GM10266 (cell line): ENCODE results near the gene NCOA6.

ENCODE experiments used
- DNase-seq: peaks from one replicate; pipeline ENCODE4 v3.0.0; 2012; ENCODE audit errors: extremely low spot score
- TF ChIP-seq, protein P1 (sequence below): IDR thresholded peaks from 2 replicates; pipeline ENCODE4 v1.5.1; 2012; ENCODE audit warnings: mild to moderate bottlenecking, low read depth; ENCODE audit not compliant: control insufficient read depth, insufficient read depth; ENCODE audit errors: missing control alignments

Gene NCOA6

DNA sequence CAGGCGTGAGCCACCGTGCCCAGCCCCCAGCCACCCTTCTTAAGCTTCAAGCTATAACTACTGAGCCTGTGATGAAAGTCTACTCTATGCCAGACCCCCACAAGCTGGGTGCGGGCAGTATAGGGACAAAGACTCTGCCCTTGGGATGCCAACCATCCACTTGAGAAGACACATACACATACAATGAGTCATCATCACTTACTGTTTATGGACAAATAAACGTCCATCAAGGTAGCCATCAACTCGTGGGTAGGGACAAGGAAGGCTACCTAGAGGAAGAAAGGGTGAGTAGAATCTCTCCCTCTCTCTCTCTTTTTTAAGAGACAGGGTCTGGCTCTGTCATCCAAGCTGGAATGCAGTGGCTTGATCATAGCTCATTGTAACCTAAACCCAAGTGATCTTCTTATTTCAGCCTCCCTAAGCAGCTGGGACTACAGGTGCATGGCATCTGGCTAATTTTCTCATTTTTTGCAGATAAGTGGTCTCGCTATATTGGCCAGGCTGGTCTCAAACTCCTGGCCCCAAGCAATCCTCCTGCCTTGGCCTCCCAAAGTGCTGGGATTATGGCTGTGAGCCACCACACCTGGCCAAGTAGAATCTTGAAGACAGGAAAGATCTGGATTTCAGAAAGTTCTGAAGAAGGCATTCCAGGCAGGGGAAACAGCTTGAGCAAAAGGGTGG, 123.9 kb downstream of the NCOA6 start:
- TF ChIP-seq, protein P1, sequence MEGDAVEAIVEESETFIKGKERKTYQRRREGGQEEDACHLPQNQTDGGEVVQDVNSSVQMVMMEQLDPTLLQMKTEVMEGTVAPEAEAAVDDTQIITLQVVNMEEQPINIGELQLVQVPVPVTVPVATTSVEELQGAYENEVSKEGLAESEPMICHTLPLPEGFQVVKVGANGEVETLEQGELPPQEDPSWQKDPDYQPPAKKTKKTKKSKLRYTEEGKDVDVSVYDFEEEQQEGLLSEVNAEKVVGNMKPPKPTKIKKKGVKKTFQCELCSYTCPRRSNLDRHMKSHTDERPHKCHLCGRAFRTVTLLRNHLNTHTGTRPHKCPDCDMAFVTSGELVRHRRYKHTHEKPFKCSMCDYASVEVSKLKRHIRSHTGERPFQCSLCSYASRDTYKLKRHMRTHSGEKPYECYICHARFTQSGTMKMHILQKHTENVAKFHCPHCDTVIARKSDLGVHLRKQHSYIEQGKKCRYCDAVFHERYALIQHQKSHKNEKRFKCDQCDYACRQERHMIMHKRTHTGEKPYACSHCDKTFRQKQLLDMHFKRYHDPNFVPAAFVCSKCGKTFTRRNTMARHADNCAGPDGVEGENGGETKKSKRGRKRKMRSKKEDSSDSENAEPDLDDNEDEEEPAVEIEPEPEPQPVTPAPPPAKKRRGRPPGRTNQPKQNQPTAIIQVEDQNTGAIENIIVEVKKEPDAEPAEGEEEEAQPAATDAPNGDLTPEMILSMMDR = no peak
- no peak for DNase-seq

DNA sequence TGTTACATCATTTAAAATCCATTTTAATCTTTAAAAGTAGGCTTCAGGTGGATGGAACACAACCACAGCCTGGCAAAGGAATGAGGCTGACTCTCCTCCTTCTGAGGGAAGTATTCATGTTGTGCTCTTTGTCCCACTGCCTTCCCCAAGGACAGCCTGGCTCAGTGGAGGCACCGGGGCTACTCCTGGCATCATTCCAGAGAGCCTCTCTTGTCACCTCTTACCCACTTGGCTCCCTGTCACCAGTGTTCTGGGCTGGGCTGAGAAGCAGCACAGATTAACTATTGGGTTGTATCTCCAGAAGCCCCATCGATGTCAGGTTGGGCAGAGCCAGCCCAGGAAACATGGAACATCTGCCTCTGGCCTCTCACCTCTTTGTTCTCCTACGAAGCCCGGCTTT, 132.0 kb downstream of the NCOA6 start:
- no peak for DNase-seq
- TF ChIP-seq, protein P1 = no peak

DNA sequence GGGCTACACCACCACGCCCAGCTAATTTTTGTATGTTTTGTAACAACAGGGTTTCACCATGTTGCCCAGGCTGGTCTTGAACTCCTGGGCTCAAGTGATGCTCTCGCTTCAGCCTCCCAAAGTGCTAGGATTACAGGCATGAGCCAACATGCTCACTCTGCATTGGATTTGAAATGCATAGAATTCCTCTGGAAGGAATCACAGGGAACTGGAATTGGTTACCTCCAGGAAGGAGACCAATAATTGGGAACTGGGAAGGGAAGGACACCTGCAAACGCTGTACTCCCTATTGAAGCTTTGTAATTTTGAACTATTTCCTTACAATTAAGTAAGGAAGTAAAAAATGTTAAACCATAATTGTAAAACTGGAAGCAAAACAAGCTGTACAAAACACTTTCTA, 133.6 kb downstream of the NCOA6 start:
- TF ChIP-seq, protein P1 = no peak
- no peak for DNase-seq

DNA sequence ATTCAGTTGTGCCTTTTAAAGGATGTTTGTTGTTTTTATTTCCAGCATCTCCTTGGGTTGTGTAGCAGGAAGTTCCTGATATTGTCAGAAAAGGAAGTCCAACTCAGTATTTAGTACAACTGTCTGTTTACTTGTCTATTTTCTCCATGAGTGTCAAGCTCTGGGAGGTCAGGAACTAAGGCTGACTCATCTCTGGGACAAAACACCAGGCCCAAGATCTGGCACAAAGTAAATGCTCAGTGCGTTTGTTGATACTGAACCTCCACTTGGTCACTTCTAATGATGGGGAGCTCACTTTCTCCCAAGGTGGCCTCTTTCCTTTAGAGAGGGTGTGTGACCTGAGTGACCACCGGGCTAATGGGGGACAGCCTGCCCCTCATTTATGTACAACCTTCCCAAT, 136.0 kb downstream of the NCOA6 start:
- DNase-seq = no peak

DNA sequence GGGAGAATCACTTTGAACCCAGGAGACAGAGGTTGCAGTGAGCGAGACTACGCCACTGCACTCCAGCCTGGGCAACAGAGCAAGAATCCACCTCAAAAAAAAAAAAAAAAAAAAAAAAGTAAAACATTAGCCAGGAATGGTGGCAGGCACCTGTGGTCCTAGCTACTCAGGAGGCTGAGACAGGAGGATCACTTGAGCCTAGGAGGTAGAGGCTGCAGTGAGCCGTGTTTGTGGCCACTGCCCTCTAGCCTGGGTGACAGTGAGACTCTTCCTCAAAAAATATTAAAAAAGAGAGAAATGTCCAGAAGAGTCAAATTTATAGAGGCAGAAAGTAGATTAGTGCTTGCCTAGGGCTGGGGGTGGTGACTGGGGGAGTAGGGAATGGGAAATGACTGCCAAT, 141.8 kb downstream of the NCOA6 start:
- TF ChIP-seq, protein P1 = no peak
- no peak for DNase-seq

More for the DNA sequence above, 136.0 kb downstream of the NCOA6 start:
- TF ChIP-seq, protein P1 = no peak

DNA sequence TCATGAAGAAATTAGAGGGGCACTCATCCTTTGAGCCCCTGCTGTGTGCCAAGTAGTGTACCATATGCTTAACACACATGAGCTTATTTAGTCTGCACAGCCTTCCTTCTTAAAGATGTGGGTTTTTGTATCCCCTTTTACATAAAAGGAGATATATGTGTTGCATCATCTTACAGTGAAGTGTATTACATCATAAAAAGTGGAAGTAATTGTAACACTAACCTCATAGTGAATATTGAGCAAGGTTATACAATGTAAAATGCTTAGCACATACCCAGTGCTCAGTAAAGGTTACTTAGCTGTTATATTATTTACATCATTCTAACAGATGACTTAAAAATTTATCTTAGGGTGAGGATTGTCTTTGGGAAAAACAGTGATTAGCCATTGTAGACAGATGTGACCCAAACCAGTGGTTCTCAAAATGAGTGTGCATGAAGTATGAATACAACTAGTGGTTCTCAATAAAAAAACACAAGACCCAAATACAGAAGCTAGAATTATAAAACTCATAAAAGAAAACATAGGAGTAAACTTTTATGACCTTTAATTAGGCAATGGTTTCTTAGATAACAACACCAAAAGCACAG, 144.8 kb downstream of the NCOA6 start:
- DNase-seq = no peak
- TF ChIP-seq, protein P1 = no peak

DNA sequence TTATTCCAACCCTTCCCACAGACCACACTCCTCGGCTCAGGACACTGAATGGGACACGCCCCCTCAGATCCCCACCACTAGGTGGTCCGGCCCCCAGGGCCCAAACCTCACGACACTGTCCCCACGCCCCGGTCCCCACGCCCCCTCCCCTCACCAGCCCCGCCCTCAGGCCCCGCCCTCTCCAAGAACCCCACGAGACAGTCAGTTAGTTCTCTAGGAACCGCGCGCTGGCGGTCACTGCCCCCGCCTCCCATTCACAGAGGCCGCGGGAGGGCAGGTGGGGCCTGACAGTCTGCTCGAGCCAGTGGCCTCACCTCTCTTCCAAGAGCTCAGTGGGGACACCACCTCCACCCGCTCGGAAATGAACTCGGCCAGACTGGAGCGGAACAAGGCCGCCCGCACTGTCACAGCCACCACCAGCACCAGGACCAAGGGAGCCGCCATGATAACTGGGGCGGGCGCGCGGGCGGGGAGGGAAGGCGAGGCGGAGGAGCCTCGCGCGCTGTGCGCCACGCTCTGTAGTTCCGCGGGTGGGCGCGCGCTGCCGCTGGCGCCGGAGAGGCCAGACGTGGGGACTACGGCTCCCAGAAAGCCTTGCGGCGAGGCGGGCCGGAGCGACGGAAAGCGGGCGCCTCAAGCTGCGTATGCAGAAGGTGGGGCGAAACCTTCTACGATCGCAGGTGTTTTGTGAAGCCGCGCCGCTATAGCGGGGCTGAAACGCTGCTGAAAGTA, 148.6 kb downstream of the NCOA6 start, which contains the start of gene PIGU:
PIGU (minus strand) TSS at position 451 of the 732 bp plus-strand sequence; CDS start at position 444, 7 bp downstream.
- DNase-seq = peak; percentile 92
- TF ChIP-seq, protein P1 = no peak
